GM12891 (cell line): Measurements from ENCODE around the gene UFSP1.
"Not testable (repeated sequence)": the region's sequence is repeated elsewhere in the genome, so short reads cannot be mapped to it uniquely, and the experiment has no call there.

Source experiments
- DNase-seq: peaks from one replicate; pipeline ENCODE4 v3.0.0; 2011; ENCODE audit warnings: low spot score; ENCODE audit not compliant: insufficient read length
- FAIRE-seq: peaks from 2 replicates; lab custom pipeline; 2011; peaks lifted over from hg19 to GRCh38; lab: Jason Lieb, UNC
- PAX5 ChIP-seq: IDR thresholded peaks from 2 replicates; pipeline ENCODE4 v1.6.1; 2011; ENCODE audit warnings: low read length, moderate library complexity, mild to moderate bottlenecking; ENCODE audit not compliant: insufficient read depth, severe bottlenecking
- POLR2A ChIP-seq: IDR thresholded peaks from 2 replicates; pipeline ENCODE4 v1.6.1; 2011; ENCODE audit warnings: low read depth, low read length, control low read depth
- POLR2AphosphoS5 ChIP-seq: IDR thresholded peaks from 2 replicates; pipeline ENCODE4 v1.6.1; 2011; ENCODE audit warnings: low read depth, low read length, control low read depth
- POU2F2 ChIP-seq: IDR thresholded peaks from 2 replicates; pipeline ENCODE4 v1.6.1; 2011; ENCODE audit warnings: low read depth, mild to moderate bottlenecking, control low read depth, low read length, moderate library complexity
- SPI1 ChIP-seq: IDR thresholded peaks from 2 replicates; pipeline ENCODE4 v1.6.1; 2011; ENCODE audit warnings: low read depth, low read length, control low read depth
- TAF1 ChIP-seq: IDR thresholded peaks from 2 replicates; pipeline ENCODE4 v1.6.1; 2011; ENCODE audit warnings: low read depth, low read length, control low read depth

UFSP1 gene

DNA sequence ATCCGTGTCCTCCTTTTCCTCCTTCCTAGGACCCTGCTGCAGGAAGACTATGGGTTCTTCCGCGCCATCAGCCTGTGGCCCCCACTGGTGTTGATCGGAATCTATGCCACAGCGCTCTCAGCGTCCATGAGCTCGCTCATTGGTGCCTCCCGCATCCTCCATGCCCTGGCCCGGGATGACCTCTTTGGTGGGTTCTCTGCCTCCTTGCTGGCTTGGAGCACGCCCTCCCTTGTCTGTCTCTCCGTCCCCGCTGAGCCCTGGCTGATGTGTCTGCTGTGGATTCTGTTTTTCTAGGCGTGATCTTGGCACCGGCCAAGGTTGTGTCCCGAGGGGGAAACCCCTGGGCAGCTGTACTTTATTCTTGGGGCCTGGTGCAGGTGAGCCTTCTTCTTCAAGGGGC is 29.7 kb downstream of the UFSP1 start:
- DNase-seq (no peak), FAIRE-seq (no peak)
- TF ChIP-seq POLR2A (no peak), POU2F2 (no peak), PAX5 (no peak), TAF1 (no peak), SPI1 (no peak), POLR2AphosphoS5 (no peak)

DNA sequence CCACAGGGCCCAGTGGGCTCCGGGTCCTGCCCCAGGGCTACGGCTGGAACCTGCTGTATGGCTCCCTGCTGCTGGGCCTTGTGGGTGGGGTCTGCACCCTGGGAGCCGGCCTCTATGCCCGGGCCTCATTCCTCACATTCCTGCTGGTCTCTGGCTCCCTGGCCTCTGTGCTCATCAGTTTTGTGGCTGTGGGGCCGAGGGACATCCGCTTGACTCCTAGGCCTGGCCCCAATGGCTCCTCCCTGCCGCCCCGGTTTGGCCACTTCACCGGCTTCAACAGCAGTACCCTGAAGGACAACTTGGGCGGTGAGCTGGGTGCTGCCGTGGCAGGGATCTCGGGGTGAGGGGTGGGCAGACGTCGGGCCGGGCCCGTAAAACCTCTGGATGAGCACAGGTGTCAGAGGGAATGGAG is 32.6 kb downstream of the UFSP1 start:
- FAIRE-seq (no peak), DNase-seq (no peak)
- TF ChIP-seq POLR2AphosphoS5, result no peak
- TF ChIP-seq POU2F2, result no peak
- TF ChIP-seq POLR2A, result no peak
- no peak for TF ChIP-seq SPI1
- no peak for TF ChIP-seq TAF1
- TF ChIP-seq PAX5, result no peak

DNA sequence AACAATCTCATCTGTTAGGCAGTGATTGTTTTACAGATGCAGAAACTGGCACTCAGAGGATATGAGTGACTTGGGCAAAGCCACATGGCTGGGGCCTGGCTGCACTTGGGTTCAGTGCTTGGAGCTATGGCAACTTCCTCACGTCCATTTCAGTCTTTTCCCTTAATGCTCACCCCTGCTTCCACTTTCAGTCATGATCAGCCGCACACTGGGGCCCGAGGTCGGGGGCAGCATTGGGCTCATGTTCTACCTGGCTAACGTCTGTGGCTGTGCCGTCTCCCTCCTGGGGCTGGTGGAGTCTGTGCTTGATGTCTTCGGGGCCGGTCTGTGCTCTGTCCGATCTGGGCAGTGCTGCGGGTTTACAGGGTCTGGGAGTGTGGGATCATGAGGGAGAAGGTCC is 34.0 kb downstream of the UFSP1 start:
- no peak for FAIRE-seq
- TF ChIP-seq TAF1, result no peak
- TF ChIP-seq PAX5, result no peak
- TF ChIP-seq POLR2AphosphoS5, result no peak
- no peak for TF ChIP-seq POLR2A
- no peak for TF ChIP-seq SPI1
- DNase-seq, result no peak

DNA sequence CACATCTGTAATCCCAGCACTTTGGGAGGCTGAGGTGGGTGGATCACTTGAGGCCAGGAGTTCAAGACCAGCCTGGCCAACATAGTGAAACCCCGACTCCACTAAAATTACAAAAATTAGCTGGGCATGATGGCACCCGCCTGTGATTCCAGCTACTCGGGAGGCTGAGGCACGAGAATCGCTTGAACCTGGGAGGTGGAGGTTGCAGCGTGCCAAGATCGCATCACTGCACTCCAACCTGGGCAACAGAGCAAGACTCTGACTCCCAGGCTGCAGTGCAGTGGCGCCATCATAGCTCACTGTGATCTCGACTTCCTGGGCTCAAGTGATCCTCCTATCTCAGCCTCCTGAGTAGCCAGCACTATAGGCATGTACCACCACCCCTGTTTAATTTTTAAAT is 34.6 kb downstream of the UFSP1 start:
- FAIRE-seq, DNase-seq: not testable (repeated sequence)

DNA sequence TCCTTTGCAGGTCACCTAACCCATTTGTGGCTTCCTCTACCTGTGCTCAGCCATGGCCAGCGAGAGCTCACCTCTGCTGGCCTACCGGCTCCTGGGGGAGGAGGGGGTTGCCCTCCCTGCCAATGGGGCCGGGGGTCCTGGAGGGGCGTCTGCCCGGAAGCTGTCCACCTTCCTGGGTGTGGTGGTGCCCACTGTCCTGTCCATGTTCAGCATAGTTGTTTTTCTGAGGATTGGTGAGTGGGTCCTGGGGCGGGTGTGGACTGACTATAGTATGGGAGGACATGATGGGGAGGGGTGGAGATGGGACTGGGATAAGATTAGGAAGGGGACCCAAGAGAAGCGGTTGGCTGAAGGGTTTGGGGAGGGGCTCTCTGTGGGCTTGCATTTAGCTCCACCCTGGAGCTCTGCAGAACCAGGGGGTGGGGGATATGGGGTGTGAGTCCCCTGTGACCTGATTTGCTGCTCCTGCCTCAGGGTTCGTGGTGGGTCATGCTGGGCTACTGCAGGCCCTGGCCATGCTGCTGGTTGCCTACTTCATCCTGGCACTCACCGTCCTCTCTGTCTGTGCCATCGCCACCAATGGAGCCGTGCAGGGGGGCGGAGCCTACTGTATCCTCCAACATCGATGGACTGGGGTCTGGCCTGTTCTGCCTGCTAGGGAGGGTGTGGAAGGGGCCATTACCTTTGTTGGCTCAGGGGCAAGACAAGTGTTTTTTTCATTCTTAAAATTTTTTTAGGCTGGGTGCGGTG is 35.2 kb downstream of the UFSP1 start:
- TF ChIP-seq POU2F2 (no peak), POLR2AphosphoS5 (no peak), POLR2A (no peak), SPI1 (no peak), PAX5 (no peak)
- FAIRE-seq, result no peak
- no peak for DNase-seq

DNA sequence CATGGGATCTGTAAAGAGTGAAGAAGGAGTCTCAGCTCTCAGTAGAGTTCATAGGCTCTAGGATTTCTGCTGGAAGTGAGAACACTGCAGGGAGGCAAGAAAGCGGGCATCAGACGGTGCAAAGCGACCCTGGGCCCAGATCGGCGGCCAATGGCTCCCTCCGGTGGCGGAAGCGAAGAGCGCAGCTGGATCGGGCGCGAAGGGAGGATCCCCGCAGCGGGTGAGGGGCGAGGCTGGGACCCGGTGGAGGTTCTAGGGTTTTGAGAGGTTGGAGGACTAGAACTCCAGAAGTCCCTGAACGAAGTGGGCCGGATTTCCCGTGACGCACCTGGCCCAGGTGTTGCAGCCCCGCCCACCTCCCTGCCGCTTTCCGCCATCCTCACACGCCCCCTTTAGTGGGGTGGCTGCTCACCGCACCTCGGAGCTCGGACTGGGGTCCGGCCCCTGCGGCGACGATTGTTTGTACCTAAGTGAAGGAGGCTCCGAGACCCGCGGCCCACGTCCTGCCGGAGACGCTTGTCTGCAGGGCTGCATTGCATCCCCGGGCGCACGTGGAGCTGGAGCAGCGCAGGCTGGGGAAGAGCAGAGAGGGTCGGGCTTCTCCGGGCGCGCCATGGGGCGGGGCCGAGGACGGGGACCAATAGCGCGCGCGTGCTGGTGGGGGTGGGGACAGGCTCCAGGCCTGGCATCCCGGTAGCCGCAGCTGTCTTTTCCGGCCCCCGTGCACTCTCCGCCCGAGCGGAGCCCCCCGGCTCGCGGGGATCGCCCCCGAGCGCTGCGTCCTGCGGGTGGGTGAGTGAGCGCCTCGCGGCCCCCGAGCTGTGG is 37.3 kb downstream of the UFSP1 start, which contains the start of gene SLC12A9:
TSS of gene SLC12A9 (plus strand) at position 666 of the 825 bp plus-strand sequence. CDS start 1,485 bp downstream, outside the sequence.
- FAIRE-seq (peak; percentile 96), DNase-seq (peak; percentile 98)
- no peak for TF ChIP-seq POLR2AphosphoS5
- TF ChIP-seq PAX5, result no peak
- no peak for TF ChIP-seq POLR2A
- no peak for TF ChIP-seq TAF1
- TF ChIP-seq POU2F2, result no peak
- no peak for TF ChIP-seq SPI1

DNA sequence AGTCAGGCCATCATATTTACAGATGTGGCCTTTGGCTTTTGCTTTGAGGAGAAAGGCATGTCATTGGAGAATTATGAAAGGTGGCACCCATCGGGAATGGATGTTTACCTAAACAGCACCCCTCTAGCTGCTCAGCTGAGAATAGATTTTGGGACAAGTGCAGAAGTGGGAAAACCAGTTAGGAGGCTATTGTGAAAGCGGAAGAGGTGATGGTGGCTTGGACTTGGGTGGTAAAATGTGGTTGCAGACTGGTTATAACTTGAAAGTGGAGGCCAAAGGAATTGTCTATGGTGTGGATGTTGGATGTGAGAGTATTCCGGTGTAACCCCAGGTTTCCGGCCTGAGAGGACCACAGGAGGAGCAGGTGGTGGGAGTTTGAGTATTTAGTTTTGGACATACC is 42.2 kb downstream of the UFSP1 start:
- DNase-seq, result no peak
- TF ChIP-seq POLR2AphosphoS5, result no peak
- TF ChIP-seq POU2F2, result no peak
- no peak for TF ChIP-seq SPI1
- TF ChIP-seq PAX5, result no peak
- TF ChIP-seq TAF1, result no peak
- no peak for TF ChIP-seq POLR2A
- FAIRE-seq, result no peak

DNA sequence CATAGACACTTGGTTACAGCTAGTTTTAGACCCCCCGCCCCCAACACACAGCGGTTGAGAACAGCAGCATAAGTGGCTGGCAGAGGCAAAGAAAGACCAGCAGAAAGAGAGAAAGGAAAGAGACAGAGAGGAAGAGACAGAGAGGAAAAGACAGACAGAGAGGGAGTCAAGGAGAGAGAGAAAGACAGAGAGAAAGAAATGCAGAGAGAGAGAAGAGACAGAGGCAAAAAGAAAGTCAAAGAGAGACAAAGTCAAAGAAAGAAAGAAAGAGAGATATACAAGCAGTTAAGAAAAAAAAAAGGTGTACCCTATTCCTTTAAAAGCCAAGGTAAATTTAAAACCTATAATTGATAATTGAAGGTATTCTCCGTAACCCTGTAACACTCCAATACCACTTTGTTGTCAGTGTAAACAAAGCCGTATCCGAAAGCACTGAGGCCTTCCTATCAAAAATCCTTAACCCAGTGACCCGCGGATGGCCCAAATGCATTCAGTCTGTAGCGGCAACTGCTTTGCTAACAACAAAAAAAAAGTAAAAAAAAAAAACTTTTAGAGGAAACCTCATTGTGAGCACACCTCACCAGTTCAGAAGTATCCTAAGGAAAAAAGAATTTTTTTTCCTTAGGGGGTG is 48.9 kb downstream of the UFSP1 start:
- TF ChIP-seq POU2F2, result no peak
- TF ChIP-seq POLR2A, result no peak
- no peak for FAIRE-seq

DNA sequence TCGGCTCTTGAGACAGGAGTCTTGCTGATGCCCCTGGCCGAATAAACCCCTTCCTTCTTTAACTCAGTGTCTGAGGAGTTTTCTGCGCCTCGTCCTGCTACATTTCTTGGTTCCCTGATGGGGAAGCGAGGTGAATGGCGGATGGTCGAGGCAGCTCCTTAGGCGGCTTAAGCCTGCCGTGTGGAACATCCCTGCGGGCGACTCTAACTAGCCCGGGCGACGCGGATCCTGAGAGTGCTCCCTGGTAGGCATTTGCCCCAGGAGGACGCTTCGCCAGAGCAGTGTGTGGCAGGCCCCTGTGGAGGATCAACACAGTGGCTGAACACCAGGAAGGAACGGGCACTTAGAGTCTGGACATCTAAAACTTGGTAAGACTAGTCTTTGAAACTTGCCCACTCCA is 50.2 kb downstream of the UFSP1 start:
- FAIRE-seq, result no peak

More for the DNA sequence above, 48.9 kb downstream of the UFSP1 start:
- no peak for DNase-seq

More for the DNA sequence above, 50.2 kb downstream of the UFSP1 start:
- no peak for DNase-seq
- TF ChIP-seq PAX5 (no peak), POLR2AphosphoS5 (no peak)
